Measurements from ENCODE around the gene DDX6. TPM values are rescaled to one million over a fixed set of nuclear protein-coding genes. Genes with fewer than 3 reads are reported as not detected.
A peak's percentile ranks its signal among the peaks of the same experiment; 100 is the strongest.

The DDX6 gene
- total and polyA plus RNA-seq, 9 of the 15 experiments (the other 6 are each of a cell fraction or from before 2014, with no cell fraction given): 10.0 to 102 (median 58.2) TPM

DNA sequence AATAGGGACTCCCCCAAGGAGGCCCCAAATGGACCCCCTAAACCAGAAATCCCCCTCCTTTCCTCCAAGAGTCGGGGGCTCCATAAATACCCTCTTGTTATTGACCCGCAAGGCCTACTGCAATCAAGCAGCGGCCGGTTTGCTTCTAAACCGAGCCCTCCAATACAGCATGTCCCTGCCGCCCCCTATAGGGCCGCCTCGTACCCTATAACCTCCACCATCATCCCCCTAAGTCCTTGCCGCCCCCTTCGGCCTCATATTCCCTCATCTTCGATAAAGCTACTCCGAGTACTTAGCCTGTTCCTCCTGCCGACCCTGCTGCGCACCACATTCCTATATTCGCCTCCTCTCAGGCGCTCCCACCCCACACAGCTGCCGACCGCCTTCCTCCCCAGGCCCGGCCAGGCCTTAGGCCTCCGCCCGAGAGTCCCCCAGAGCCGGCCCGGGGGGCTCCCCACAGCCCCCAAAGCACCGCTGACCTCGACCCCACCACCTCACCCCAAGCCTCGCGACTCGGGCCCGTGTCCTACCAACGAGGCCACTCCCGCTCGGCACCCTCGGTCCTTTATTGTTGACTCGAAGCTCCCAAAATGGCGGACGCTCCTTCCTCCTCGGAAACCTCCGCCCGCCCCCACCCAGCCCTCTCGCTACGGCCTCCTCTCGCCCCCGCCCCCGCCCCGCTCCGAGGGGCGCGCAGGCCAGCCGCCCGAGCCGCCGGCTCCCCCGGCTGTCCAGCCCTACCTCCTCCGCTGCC lies 430 bp downstream of the DDX6 start (continued):
- TF ChIP-seq GATA2 (CRISPR knock-in tag; IDR thresholded peaks at IDR 0.05) (no peak), CBFA2T3 (IDR thresholded peaks at IDR 0.05) (0 out of 2 replicates have a peak, but pooled peaks have one; percentile 20), CHD1 (IDR thresholded peaks at IDR 0.05; ENCODE audit: low read length) (peak; percentile 73), SMARCE1 (IDR thresholded peaks at IDR 0.05) (peak; percentile 70), NCOA6 (IDR thresholded peaks at IDR 0.05) (no peak), RFX5 (IDR thresholded peaks at IDR 0.05; ENCODE audit: low read depth, low read length) (no peak), YY1 (IDR thresholded peaks at IDR 0.05; ENCODE audit: borderline replicate concordance in 1 of 3, control insufficient read depth in 1 of 3, extremely low read depth in 1 of 3, insufficient read depth in 3 of 3, insufficient read length in 1 of 3, insufficient replicate concordance in 2 of 3, low read depth in 1 of 3, low read length in 2 of 3) (peak in 2 of 3 experiments; percentile 34 to 77), JUNB (CRISPR knock-in tag; conservative IDR thresholded peaks at IDR 0.05) (no peak), RBBP5 (IDR thresholded peaks at IDR 0.05; ENCODE audit: borderline replicate concordance, insufficient read depth, low read length, poor library complexity, severe bottlenecking) (peak; percentile 64), GABPA (tag; conservative IDR thresholded peaks at IDR 0.05; ENCODE audit: low read depth) (no peak), MYNN (IDR thresholded peaks at IDR 0.05) (no peak), MYNN (CRISPR knock-in tag; IDR thresholded peaks at IDR 0.05) (0 out of 2 replicates have a peak, but pooled peaks have one; percentile 46)
- TF ChIP-seq, protein P1, sequence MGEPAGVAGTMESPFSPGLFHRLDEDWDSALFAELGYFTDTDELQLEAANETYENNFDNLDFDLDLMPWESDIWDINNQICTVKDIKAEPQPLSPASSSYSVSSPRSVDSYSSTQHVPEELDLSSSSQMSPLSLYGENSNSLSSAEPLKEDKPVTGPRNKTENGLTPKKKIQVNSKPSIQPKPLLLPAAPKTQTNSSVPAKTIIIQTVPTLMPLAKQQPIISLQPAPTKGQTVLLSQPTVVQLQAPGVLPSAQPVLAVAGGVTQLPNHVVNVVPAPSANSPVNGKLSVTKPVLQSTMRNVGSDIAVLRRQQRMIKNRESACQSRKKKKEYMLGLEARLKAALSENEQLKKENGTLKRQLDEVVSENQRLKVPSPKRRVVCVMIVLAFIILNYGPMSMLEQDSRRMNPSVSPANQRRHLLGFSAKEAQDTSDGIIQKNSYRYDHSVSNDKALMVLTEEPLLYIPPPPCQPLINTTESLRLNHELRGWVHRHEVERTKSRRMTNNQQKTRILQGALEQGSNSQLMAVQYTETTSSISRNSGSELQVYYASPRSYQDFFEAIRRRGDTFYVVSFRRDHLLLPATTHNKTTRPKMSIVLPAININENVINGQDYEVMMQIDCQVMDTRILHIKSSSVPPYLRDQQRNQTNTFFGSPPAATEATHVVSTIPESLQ (CRISPR knock-in tag; IDR thresholded peaks at IDR 0.05): no peak
- TF ChIP-seq, protein P2, sequence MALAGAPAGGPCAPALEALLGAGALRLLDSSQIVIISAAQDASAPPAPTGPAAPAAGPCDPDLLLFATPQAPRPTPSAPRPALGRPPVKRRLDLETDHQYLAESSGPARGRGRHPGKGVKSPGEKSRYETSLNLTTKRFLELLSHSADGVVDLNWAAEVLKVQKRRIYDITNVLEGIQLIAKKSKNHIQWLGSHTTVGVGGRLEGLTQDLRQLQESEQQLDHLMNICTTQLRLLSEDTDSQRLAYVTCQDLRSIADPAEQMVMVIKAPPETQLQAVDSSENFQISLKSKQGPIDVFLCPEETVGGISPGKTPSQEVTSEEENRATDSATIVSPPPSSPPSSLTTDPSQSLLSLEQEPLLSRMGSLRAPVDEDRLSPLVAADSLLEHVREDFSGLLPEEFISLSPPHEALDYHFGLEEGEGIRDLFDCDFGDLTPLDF (CRISPR knock-in tag; IDR thresholded peaks at IDR 0.05): no peak
- TF ChIP-seq, protein P3, sequence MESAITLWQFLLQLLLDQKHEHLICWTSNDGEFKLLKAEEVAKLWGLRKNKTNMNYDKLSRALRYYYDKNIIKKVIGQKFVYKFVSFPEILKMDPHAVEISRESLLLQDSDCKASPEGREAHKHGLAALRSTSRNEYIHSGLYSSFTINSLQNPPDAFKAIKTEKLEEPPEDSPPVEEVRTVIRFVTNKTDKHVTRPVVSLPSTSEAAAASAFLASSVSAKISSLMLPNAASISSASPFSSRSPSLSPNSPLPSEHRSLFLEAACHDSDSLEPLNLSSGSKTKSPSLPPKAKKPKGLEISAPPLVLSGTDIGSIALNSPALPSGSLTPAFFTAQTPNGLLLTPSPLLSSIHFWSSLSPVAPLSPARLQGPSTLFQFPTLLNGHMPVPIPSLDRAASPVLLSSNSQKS (CRISPR knock-in tag; IDR thresholded peaks at IDR 0.05): no peak
- TF ChIP-seq, protein P4, sequence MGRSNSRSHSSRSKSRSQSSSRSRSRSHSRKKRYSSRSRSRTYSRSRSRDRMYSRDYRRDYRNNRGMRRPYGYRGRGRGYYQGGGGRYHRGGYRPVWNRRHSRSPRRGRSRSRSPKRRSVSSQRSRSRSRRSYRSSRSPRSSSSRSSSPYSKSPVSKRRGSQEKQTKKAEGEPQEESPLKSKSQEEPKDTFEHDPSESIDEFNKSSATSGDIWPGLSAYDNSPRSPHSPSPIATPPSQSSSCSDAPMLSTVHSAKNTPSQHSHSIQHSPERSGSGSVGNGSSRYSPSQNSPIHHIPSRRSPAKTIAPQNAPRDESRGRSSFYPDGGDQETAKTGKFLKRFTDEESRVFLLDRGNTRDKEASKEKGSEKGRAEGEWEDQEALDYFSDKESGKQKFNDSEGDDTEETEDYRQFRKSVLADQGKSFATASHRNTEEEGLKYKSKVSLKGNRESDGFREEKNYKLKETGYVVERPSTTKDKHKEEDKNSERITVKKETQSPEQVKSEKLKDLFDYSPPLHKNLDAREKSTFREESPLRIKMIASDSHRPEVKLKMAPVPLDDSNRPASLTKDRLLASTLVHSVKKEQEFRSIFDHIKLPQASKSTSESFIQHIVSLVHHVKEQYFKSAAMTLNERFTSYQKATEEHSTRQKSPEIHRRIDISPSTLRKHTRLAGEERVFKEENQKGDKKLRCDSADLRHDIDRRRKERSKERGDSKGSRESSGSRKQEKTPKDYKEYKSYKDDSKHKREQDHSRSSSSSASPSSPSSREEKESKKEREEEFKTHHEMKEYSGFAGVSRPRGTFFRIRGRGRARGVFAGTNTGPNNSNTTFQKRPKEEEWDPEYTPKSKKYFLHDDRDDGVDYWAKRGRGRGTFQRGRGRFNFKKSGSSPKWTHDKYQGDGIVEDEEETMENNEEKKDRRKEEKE (IDR thresholded peaks at IDR 0.05; ENCODE audit: borderline replicate concordance in 1 of 2, control insufficient read depth in 1 of 2, low read depth in 2 of 2, low read length in 1 of 2): 0 out of 4 replicates have a peak, but pooled peaks of 1 of the 2 experiments have one; percentile 66

All from K562 (cell line).